Caco-2 (cell line): Measurements from ENCODE around the gene CD36. TPM values are rescaled to one million over a fixed set of nuclear protein-coding genes. Genes with fewer than 3 reads are reported as not detected.

Experiments used
- BruUV-seq: library from RNA; stranded (reverse); fragments of 400-500 nt; replicated peaks from 2 replicates; lab custom pipeline; 2021; lab: Mats Ljungman, UMichigan
- CTCF ChIA-PET: fragments of 300-600 bp; sonication (Branson Sonifier 250); formaldehyde crosslinking; loops from one replicate; lab custom pipeline; 2022; ENCODE audit warnings: antibody characterized with exemption; lab: Charles Lee
- POLR2A ChIA-PET: fragments of 300-600 bp; sonication (Branson Sonifier 250); formaldehyde crosslinking; loops from one replicate; lab custom pipeline; 2022; ENCODE audit warnings: antibody characterized with exemption; lab: Charles Lee
- DNase-seq, 2 experiments: peaks; one replicate each; pipeline versions ENCODE4 v3.0.0 to v3.0.0-alpha.2; 2020 to 2022
- H3K27me3 ChIP-seq: replicated peaks from 2 replicates; pipeline ENCODE4 v1.6.0; 2011; ENCODE audit warnings: low read length; ENCODE audit not compliant: control insufficient read depth, insufficient read depth
- H3K36me3 ChIP-seq: 2 replicates; pipeline ENCODE4 v1.5.1; 2011; ENCODE audit warnings: low read length; ENCODE audit not compliant: control insufficient read depth, insufficient read depth
- H3K4me1 ChIP-seq: fragments of 250-450 bp; sonication (Bioruptor Pico); 2 replicates; pipeline ENCODE4 v1.5.1; 2020; ENCODE audit warnings: mild to moderate bottlenecking
- H3K4me3 ChIP-seq: 2 replicates; pipeline ENCODE4 v1.5.1; 2011; ENCODE audit warnings: low read depth, mild to moderate bottlenecking, control low read depth, low read length
- H3K9me3 ChIP-seq: fragments of 250-450 bp; sonication (Bioruptor Pico); 2 replicates; pipeline ENCODE4 v1.5.1; 2020; ENCODE audit warnings: mild to moderate bottlenecking, moderate library complexity
- H3K27ac Mint-ChIP-seq: one replicate; pipeline ENCODE4 v1.8.0; 2022; ENCODE audit warnings: mixed read lengths; ENCODE audit not compliant: unreplicated experiment
- H3K27me3 Mint-ChIP-seq: one replicate; pipeline ENCODE4 v1.8.0; 2022; ENCODE audit warnings: mixed read lengths; ENCODE audit not compliant: insufficient read depth, unreplicated experiment
- H3K36me3 Mint-ChIP-seq: one replicate; pipeline ENCODE4 v1.8.0; 2022; ENCODE audit warnings: mild to moderate bottlenecking, mixed read lengths; ENCODE audit not compliant: insufficient read depth, unreplicated experiment
- H3K4me1 Mint-ChIP-seq: one replicate; pipeline ENCODE4 v1.8.0; 2022; ENCODE audit warnings: low read depth, mixed read lengths; ENCODE audit not compliant: unreplicated experiment
- H3K4me3 Mint-ChIP-seq: one replicate; pipeline ENCODE4 v1.8.0; 2022; ENCODE audit warnings: mild to moderate bottlenecking, moderate library complexity, mixed read lengths; ENCODE audit not compliant: unreplicated experiment
- H3K9me3 Mint-ChIP-seq: one replicate; pipeline ENCODE4 v1.8.0; 2022; ENCODE audit warnings: mixed read lengths; ENCODE audit not compliant: unreplicated experiment
- intact Hi-C: fragments of 100-400 bp; cut with micrococcal nuclease; formaldehyde crosslinking; loops from one replicate; pipeline ENCODE4 v1.10.0; 2022; ENCODE audit not compliant: unreplicated experiment
- total RNA-seq: library from RNA; stranded (reverse); gene quantifications from 2 replicates; pipeline ENCODE4 v1.2.3, GENCODE V29; 2022
- TF ChIP-seq, protein P1 (sequence below), 2 experiments: fragments of 200-600 bp in 1 of 2; IDR thresholded peaks; 1 replicate in 1 of 2; 2 replicates in 1 of 2; pipeline versions ENCODE4 v1.5.1 to v1.8.0; 2011 to 2022; ENCODE audit warnings: antibody characterized with exemption in 1 of 2, control low read depth in 1 of 2, inconsistent platforms in 1 of 2, low read depth in 1 of 2, low read length in 1 of 2, mild to moderate bottlenecking in 1 of 2, moderate library complexity in 1 of 2; ENCODE audit not compliant: insufficient read depth in 1 of 2, severe bottlenecking in 1 of 2, unreplicated experiment in 1 of 2

CD36 gene
- total RNA-seq, 1 experiment from 2014 or later, result not detected

DNA sequence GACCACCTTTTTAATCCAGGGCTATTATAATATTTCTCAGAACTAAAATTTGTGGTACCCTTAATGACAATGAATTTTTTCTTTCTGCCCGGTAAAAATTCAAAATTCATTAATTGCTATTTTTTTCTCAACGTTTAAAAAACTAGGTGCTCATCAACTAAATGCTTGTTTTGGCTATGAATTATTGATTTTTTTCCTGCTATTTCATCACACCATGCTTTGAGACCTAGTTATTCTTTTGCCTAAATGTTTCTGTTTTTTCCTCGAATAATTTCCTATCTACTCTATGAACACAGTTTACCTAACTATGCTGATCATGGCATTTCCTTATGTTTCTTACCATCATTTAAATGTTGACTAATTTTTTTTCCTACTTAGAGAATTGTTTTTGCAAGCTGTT lies 5.6 kb upstream of the CD36 start:
- H3K9me3 ChIP-seq, result no peaks in the 10 kb centered on the region
- no peaks in the 10 kb centered on the region for H3K9me3 Mint-ChIP-seq
- no TSS peak for BruUV-seq
- CTCF ChIA-PET, result no interaction called here
- no peaks in the 10 kb centered on the region for H3K36me3 ChIP-seq
- no peak overlapping the region for H3K4me3 ChIP-seq
- H3K27me3 Mint-ChIP-seq, result no peaks in the 10 kb centered on the region
- H3K27me3 ChIP-seq, result no peaks in the 10 kb centered on the region
- no peaks in the 10 kb centered on the region for H3K36me3 Mint-ChIP-seq
- intact Hi-C loops, result no loop called here
- H3K4me1 Mint-ChIP-seq, result no peaks in the 10 kb centered on the region
- no peak overlapping the region for H3K27ac Mint-ChIP-seq
- no peaks in the 10 kb centered on the region for H3K4me1 ChIP-seq
- H3K4me3 Mint-ChIP-seq, result no peak overlapping the region
- no peak for DNase-seq
- TF ChIP-seq, protein P1, sequence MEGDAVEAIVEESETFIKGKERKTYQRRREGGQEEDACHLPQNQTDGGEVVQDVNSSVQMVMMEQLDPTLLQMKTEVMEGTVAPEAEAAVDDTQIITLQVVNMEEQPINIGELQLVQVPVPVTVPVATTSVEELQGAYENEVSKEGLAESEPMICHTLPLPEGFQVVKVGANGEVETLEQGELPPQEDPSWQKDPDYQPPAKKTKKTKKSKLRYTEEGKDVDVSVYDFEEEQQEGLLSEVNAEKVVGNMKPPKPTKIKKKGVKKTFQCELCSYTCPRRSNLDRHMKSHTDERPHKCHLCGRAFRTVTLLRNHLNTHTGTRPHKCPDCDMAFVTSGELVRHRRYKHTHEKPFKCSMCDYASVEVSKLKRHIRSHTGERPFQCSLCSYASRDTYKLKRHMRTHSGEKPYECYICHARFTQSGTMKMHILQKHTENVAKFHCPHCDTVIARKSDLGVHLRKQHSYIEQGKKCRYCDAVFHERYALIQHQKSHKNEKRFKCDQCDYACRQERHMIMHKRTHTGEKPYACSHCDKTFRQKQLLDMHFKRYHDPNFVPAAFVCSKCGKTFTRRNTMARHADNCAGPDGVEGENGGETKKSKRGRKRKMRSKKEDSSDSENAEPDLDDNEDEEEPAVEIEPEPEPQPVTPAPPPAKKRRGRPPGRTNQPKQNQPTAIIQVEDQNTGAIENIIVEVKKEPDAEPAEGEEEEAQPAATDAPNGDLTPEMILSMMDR (IDR thresholded peaks at IDR 0.05; ENCODE audit: insufficient read depth in 1 of 2, low read depth in 1 of 2, low read length in 1 of 2, severe bottlenecking in 1 of 2, unreplicated experiment in 1 of 2), result no peak
- POLR2A ChIA-PET, result no interaction called here

GRCh38 chr7:80634505-80634904 lies 3.9 kb upstream of the CD36 start:
- Histone ChIP-seq H3K36me3 (no peaks in the 10 kb centered on the region), H3K27me3 (no peaks in the 10 kb centered on the region), H3K4me1 (no peaks in the 10 kb centered on the region), H3K4me3 (no peak overlapping the region), H3K9me3 (no peaks in the 10 kb centered on the region)
- no peak overlapping the region for H3K4me3 Mint-ChIP-seq
- CTCF ChIA-PET, result no interaction called here
- BruUV-seq, result no TSS peak
- H3K36me3 Mint-ChIP-seq, result no peaks in the 10 kb centered on the region
- no peaks in the 10 kb centered on the region for H3K4me1 Mint-ChIP-seq
- no peak overlapping the region for H3K27ac Mint-ChIP-seq
- TF ChIP-seq, protein P1 (IDR thresholded peaks at IDR 0.05; ENCODE audit: insufficient read depth in 1 of 2, low read depth in 1 of 2, low read length in 1 of 2, severe bottlenecking in 1 of 2, unreplicated experiment in 1 of 2), result no peak
- POLR2A ChIA-PET, result no interaction called here
- no peak for DNase-seq
- intact Hi-C loops, result no loop called here
- H3K9me3 Mint-ChIP-seq, result no peaks in the 10 kb centered on the region
- H3K27me3 Mint-ChIP-seq, result no peaks in the 10 kb centered on the region

- H3K27ac Mint-ChIP-seq, result no peak overlapping the region
- no peak overlapping the region for H3K4me3 Mint-ChIP-seq
- H3K9me3 Mint-ChIP-seq, result no peaks in the 10 kb centered on the region
- Histone ChIP-seq H3K4me3 (no peak overlapping the region), H3K36me3 (no peaks in the 10 kb centered on the region), H3K4me1 (no peaks in the 10 kb centered on the region), H3K27me3 (no peaks in the 10 kb centered on the region), H3K9me3 (no peaks in the 10 kb centered on the region)
- CTCF ChIA-PET, result no interaction called here
- intact Hi-C loops, result no loop called here
- H3K27me3 Mint-ChIP-seq, result no peaks in the 10 kb centered on the region
- POLR2A ChIA-PET, result no interaction called here
- TF ChIP-seq, protein P1 (IDR thresholded peaks at IDR 0.05; ENCODE audit: insufficient read depth in 1 of 2, low read depth in 1 of 2, low read length in 1 of 2, severe bottlenecking in 1 of 2, unreplicated experiment in 1 of 2), result no peak
- no TSS peak for BruUV-seq
- no peaks in the 10 kb centered on the region for H3K36me3 Mint-ChIP-seq
- no peak for DNase-seq
- H3K4me1 Mint-ChIP-seq, result no peaks in the 10 kb centered on the region
Observed at GRCh38 chr7:80635533-80635932, 2.9 kb upstream of the CD36 start.
